HG03558 (cell line): Measurements from ENCODE around the gene ELOVL4.

Experiments used
- ATAC-seq: cut with Tn5 transposase; IDR thresholded peaks from one replicate; pipeline ENCODE4 v1.9.1; 2021; ENCODE audit warnings: moderate number of reproducible peaks; ENCODE audit not compliant: unreplicated experiment; ENCODE audit errors: extremely low read depth

Gene ELOVL4

DNA sequence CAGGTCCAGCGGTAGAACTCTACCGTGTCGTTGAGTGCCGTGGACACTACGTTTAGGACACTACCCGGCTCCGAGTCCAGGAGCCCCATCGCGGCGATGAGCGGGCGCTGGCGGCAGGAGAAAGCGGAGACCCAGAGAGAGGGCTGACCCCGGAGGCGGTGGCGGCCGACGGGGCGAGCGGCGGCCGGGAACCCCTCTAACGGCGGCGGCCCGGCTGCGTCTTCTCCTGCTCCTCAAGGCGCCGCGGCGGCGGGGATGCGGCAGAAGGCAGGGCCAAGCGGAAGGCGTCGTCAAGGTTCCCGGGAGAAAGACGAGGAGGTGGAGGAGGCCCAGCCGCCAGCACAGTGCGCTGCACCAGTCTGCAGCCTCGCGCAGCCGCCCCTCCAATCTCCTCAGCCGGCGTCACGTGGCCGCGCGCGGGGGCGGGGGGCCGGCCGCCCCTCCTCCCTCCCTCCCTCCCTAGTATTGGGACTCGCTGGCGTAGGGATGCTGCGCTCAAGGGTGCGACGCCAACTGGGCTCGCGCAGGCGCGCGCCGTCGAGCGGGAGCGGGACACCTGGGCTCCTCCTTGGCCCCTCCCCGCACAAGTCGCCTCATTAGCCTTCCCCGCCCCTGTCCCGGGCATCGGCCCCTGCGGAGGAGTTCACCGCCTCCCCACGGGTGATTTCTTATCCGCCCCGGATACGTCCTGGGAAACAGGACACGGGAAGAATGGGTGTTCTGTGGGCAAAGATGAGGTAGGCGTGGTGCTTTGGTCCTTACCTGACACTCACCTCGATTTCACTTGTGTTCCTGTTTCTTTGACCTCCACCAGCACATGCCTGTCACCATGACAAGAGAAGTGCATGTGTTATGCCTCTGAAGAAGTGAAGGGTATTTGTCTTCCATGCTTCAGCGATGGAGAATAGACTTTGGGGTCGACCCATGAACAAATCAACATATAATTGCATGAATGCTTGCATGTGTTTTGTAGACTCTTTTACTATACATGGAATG, at the start of gene ELOVL4:
Gene ELOVL4 (minus strand): TSS at position 363 of the 996 bp plus-strand sequence. CDS start 274 bp downstream, at position 89.
- ATAC-seq: no peak

DNA sequence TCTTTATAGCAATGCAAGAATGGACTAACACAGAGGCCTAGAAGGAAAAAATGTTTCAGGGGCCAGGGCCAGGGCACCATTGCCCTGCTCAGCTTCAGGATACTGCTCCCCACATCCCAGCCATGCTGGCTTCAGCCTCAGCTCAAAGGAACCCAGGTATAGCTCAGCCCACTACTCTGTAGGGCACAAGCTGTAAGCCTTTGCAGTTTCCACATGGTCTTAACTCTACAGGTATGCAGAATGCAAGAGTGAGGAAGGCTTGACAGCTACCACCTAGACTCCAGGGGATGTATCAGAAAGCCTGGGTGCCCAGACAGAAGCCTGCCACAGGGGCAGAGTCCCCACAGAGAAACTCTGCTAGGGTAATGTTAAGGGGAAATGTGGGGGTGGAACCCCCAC, 46.6 kb upstream of the ELOVL4 start:
- no peak for ATAC-seq

DNA sequence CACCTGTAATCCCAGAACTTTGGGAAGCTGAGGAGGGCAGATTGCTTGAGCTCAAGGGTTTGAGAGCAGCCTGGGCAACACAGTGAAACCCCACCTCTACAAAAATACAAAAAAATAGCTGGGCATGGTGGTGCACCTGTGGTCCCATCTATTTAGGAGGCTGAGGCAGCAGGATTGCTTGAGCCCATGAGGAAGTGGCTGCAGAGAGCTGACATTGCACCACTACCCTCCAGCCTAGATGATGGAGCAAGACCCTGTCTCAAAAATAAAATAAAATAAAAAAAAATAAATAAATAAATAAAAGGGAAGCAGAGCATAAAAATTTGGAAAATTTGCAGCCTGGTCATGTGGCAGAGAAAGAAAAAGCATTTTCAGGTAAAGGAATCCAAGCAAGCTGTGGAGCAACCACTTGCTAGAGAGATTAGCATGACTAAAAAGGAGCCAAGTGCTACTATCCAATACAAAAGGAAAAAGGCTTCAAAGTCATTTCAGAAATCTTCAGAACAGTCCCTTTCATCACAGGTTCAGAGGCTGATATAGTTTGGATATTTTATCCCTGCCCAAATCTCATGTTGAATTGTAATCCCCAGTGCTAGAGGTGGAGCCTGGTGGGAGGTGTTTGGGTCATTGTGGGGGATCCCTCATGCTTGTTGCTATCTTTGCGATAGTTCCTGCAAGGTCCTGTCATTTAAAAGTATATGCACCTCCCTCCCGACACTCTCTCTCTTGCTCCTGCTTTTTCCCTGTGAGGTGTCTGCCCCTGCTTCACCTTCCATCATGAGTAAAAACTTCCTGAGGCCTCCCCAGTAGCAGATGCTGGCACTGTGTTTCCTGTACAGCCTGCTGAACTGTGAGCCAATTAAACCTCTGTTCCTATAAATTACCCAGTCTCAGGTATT, 45.9 kb upstream of the ELOVL4 start:
- no peak for ATAC-seq

DNA sequence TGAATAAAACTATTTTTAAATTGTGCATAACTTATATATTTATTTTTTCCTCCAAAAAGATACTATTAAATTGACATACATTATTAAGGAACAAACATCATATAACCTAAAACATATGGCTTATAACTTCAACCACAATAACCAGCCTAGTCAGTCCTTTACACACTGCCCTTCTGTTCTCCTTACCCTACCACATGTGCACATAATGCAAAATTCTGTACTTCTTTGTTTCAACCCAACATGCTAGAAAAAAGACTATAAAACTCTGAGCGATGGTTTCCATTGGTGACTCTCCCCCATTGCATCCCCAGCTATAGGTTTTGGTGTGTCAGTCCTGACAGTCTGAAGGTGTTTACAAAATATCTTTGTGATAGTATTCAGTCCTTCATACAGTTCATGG, 42.3 kb upstream of the ELOVL4 start:
- ATAC-seq: no peak

DNA sequence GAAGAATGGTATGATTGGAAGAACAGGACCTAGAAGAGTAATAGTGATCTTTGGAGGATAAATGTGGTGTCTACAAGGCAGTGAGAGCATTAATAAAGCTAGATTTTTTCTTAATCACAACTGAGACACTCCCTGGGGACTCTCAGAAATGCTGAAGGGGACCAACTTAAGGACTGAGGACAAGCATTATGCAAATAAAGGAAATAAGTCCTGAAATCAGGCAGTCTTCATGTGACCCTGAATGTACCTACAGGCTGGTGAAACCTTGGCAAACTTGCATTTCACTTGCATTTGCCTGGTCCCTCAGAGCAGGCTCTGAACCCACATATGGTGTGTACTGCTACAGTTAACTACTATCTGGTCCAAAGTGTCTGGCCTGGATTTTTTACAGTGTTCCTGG, 37.8 kb upstream of the ELOVL4 start:
- ATAC-seq: no peak

DNA sequence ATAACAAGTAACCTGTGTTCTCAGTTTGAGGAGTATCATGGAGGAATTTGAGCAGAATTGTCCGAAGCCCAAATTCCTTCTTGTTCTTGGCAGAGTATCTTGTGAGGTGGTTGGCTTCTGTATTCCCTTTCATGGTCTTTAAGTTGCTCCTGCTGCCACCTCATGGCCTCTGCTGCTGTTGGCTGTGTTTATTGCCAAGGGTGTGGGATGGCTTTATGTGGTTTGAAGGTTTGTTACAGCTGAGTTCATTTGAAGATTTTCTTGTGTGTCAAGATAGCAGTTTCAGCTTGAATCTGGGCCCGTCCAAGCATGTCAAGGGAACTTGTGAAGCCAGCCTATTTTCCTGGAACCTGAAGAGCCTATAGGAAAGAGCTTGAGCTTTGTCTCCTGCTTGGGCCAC, 36.9 kb upstream of the ELOVL4 start:
- no peak for ATAC-seq

DNA sequence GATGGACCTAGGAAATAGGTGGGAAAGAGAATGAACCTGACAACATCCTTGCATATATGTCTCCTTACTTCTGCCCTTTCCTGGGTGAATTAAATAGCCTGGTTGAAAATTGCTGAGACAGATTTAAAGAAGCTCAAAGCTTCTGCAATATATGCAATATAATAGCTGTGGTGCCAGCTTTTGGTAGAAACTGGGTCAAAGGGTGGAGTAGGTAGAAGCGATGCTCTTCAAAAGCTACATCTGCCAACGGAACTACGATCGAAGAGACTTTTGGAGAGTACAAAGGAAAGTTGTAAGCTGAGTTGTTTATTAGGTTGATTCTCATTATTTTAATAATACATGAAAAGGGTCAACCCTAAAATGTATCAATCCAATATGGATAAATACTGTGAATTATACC, 34.3 kb upstream of the ELOVL4 start:
- no peak for ATAC-seq

DNA sequence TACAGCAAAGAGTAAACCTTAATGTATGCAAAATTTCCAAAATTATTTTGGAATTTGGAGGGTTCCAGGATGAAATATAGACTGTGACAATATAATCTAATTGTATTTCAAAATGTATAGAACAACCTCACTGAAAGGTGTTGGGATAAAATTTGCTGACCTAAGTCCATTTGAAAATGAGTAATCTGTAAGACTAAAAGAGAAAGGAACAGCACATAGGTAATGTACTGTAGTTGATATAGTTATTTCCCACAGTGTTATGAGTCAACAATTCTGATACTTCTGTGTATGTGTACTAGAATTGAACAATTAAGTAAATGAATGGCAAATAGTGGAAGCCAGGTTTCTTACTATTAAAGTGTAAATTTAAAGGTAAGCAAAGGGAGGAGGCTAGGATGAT, 23.8 kb upstream of the ELOVL4 start:
- ATAC-seq: no peak

DNA sequence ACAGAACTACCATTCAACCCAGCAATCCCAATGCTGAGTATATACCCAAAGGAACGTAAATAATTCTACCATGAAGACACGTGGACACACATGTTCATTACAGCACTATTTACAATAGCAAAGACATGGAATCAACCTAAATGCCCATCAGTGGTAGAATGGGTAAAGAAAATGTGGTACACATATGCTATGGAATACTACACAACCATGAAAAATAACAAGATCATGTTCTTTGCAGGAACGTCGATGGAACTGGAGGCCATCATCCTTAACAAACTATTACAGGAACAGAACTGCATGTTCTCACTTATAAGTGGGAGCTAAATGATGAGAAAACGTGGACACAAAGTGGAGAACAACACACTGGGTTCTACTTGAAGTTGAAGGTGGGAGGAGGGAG, 22.4 kb upstream of the ELOVL4 start:
- no peak for ATAC-seq

DNA sequence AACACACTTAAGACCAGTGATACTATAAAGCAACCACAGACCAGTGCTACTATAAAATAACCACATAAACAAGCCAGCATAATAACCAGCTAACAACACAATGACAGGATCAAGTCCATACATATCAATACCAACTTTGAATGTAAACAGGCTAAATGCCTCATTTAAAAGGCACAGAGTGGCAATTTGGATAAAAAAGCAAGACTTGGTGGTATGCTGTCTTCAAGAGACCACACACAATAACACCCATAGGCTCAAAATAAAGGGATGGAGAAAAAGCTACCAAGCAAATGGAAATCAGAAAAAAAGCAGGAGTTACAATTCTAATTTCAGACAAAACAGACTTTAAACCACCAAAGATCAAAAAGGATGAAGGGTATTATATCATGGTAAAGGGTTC, 19.8 kb upstream of the ELOVL4 start:
- ATAC-seq: no peak

DNA sequence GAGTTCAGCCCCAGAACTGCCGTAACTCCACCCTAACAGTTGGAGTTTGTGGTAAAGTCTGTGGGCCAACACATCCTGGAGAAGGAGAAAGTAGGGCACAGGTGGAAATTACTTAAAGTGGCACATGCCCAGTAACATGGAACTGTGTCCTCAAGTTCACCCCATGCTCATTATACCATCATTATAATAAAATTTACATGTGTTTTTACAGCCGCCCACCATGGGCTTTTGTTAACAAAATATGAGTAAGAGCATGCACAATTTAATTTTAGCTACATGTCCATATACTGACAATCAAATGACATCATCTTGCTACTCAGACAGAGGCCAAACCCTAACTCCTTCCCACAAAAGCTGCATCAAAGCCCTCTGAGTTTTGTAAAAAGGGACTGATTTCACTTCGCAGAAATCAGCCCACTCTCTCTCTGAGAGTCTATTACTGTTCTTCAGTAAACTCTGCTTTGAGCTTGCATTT, 17.3 kb upstream of the ELOVL4 start:
- ATAC-seq: no peak

DNA sequence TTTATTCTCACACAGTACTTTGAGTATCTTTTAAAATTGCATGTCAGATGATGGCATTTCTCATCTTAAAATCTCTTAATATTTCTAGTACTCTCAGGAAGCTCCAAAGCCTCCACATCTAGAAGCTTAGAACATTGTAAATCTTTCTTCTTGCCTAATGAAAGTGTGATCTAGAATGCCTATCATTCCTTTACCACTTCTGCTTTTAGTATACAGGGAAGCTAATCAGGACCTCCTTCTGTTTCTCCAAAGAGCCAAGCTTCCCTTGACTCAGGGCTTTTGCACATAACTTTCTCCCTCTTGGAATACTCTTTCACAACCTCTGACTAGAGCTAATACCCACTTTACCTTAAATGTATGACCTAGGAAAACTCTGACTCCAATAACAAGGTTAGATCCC, 7.5 kb upstream of the ELOVL4 start:
- ATAC-seq: no peak

DNA sequence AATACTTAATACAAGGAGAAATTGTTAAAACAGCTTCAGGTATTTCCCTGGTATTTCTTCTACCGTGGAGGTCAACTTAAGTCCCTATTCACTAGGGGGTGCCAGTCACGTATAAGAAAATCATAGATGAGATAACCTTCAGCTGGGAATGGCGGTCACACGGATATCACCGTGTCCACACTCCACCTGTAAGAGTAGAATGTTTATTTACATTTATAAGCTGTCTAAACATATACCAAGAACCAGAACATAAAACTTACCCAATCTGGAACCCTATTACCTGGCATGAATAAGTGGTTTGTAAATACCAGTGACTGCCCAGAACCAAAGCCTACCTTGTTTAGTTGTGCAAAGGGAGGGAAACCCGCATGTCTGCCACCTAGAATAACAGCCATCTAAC, 1.9 kb upstream of the ELOVL4 start:
- no peak for ATAC-seq

DNA sequence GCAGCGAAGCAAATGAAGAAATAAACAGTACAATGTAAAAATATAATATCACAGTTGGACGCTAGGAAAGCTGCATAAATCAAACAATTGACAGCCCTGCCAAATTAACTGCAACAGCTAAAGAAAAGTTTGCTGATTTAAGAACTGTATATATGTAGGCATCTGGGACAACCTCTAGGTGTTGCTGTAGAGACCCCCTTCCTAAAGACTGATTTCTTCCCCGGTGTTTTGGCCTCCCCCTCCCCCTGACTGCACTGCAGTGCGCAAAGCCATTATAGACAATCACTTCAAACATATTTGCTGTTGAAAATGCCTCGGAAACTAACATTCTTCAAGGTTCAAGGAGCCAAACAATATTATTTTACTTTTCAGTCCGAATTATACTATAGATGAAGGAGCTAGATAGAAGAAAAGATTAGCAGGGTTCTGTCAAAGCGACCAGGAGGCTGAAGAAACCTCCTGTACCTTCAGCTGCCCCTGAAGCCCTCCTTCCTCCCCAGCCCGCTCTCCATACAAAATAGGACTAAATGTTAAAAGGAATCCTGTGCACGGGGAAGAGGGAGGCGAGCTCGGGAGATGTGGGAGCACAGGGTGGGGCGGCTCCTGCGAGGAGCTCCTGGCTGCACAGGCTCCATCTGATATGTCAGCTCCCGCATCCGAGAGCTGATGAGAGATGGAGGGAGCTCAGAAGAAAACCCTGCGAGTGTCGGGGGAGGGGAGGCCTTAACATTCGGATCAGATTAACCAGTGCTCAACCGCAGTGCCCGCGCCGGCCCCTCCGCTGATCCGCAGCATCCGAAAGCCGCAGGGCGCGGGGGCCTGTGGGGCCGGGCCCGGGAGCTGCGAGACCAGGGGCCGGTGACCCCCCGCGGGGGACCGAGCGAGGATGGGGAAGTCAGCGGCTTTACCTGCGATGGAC, 822 bp downstream of the ELOVL4 start:
- ATAC-seq: no peak

DNA sequence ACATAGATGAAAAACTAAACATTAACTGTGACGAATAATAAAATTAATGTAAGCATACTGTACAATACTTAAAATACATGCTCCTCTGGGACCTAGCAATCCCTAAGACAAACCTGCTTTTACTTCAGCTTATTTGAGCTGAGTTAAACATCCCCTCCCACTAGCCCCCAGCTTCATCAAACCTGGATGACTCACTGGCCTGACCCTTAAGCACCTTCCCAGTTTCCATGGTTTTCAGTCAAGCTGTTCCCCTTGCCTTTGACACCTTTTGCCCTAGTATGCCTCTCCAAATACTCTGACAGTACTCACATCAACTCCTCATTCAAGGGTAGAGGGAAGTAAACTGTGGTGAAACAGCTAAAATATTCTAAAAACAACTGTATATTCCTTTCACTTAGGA, 4.2 kb downstream of the ELOVL4 start:
- ATAC-seq: no peak

DNA sequence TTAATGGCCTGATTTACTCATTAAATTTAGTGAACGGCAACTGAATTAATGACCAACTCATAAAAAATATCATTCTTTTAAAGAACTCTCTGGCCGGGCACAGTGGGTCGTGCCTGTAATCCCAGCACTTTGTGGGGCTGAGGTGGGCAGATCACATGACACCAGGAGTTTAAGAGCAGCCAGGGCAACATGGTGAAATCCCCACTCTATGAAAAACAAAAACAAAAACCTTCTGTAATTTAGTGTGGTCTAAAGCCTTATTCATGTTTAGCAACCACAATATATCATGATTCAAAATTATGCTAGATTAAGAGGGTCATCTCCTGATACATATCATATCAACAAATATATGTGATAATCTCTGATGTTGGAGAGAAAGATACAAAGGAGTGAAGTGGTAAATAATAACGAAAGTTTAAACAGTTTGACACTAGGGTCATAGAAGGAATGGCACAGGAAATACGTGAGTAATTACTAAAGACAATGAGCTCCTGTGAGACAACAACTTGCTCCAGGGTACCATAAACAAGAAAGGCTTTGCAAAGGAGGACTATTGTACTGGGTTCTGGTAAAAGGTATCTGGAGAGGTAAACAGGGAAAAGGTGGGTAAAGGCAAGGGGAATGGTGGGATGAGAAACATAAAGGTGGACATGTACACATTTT, 5.7 kb downstream of the ELOVL4 start:
- no peak for ATAC-seq

DNA sequence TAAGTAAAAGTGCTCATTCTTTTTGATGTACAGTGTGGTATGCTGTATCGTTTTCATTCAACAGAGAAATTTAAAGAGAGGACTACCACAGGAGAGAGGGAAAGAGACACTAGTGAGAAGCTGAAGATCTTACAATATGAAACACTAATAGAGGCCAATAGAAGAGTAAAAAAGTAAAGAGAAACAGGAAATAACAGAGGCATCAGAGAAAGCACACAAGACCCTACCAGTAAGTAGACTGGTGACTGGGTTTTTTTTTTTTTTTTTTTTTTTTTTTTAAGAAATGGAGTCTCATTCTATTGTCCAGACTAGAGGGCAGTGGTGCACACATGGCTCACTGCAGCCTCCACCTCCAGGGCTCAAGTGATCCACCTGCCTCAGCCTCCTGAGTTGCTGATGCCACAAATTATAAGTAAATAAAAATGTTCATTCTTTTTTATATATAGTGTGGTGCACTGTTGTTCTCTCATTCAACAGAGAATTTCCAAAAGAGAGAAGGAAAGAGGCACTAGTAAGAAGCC, 18.8 kb downstream of the ELOVL4 start:
- ATAC-seq: no peak

DNA sequence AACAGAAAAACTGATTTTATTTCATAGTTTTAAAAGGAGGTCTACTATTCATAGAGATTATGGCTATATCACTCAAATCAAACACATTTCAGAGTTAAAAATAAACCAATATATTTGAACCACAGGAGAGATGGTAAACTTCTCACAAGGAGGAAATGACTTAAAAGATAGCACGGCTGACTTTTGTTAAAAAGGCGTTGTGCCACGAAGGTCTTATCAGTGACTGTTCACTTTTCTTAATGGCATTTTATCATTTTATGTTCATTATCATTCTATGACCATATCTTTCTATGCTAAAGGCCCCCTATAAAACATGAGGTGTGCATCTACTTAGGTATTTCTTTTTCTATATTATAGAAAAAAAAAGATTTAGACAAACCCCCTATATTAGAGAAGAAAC, 19.6 kb downstream of the ELOVL4 start:
- ATAC-seq: no peak

DNA sequence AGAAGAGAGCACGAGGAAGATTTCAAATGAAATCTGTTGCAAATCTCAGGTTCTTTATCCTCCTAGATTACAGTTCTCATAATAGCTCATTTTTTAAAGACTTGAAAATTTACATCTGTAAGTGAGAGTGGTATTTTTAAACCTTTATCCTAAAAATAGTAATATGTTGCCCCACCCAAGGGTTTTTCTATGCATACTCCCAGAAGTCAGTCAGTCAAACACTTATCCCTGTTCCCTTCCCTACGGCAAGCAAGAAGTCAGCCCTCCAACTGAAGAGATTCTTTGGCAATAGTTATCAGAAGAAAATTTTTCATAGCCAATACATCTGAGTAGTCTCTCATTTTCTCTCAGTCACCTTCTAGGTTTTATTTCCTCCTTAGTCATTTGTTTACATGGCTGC, 24.1 kb downstream of the ELOVL4 start:
- ATAC-seq: no peak
